SU-DHL-6 (cell line): Measurements from ENCODE around the gene LDHAL6B.

Experiments
- CTCF ChIP-seq: fragments of 200-600 bp; sonication (generic); IDR thresholded peaks from one replicate; pipeline ENCODE4 v1.5.1; 2017; ENCODE audit warnings: antibody characterized with exemption, mild to moderate bottlenecking, low read length, moderate library complexity; ENCODE audit not compliant: insufficient read depth, poor library complexity, severe bottlenecking
- EZH2phosphoT487 ChIP-seq: fragments of 200-600 bp; sonication (generic), shearing (Covaris generic); conservative IDR thresholded peaks from 2 replicates; pipeline ENCODE4 v1.6.1; 2018; ENCODE audit warnings: mild to moderate bottlenecking, antibody characterized with exemption, low read length, moderate library complexity, mixed read lengths

DNA sequence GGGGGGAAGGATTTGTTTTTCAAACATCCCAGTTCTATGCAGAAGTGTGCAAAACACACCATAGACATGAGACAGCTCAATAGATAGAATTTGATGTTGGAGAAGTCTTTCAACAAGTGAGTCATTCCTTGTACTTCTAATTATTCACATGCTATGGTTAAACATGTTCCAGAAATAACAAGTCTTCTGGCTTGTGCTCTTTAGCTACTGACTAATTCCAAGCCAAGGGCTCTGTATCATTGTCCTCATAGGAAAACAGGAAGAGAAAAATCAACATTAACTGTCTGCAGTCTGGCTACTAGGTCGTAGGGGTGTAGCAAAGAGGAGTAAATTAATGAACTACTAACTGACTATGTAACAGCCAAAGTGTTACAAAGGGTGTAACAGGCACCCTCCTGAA is 25.8 kb downstream of the LDHAL6B start:
- TF ChIP-seq CTCF (no peak), EZH2phosphoT487 (no peak)
